ENCODE results near the gene RPP40. TPM values are rescaled to one million over a fixed set of nuclear protein-coding genes. Genes with fewer than 3 reads are reported as not detected.

The RPP40 gene
- total and polyA plus RNA-seq, 9 of the 15 experiments (the other 6 are each of a cell fraction or from before 2014, with no cell fraction given), result 22.6 to 114 (median 39.0) TPM

GRCh38 chr6:4958624-4959023 is 45.2 kb downstream of the RPP40 start:
- no peaks in the 10 kb centered on the region for H3K9me3 ChIP-seq (replicated peaks; ENCODE audit: control insufficient read depth, insufficient read depth, low read depth, low read length)
- H3K36me3 ChIP-seq (ENCODE audit: control insufficient read depth, insufficient read depth, low read length), result peaks cover 9% of the 10 kb centered on the region; the same call in 1 of the 3 replicates
- no peaks in the 10 kb centered on the region for H3K4me1 ChIP-seq (replicated peaks in 1 of 2; ENCODE audit: control insufficient read depth in 2 of 2, insufficient read depth in 2 of 2, low read length in 2 of 2)
- no peaks in the 10 kb centered on the region for H3K9me1 ChIP-seq (ENCODE audit: control insufficient read depth, insufficient read depth, low read length)
- no peak overlapping the region for H3K9ac ChIP-seq (ENCODE audit: insufficient read depth in 1 of 2, low read depth in 2 of 2, low read length in 2 of 2)
- H3K79me2 ChIP-seq (ENCODE audit: control insufficient read depth, insufficient read depth, low read length), result no peaks in the 10 kb centered on the region
- peaks cover 0 to 9% of the 10 kb centered on the region in 2 experiments; a peak in 1 of 5 replicates for H3K27me3 ChIP-seq (ENCODE audit: control insufficient read depth in 2 of 2, insufficient read depth in 2 of 2, low read length in 2 of 2)
- H3K27ac ChIP-seq (ENCODE audit: extremely low read depth, low read depth, low read length), result no peak overlapping the region
- no peak for ATAC-seq
- no TSS peak for BruUV-seq (replicated peaks)
- no peak for FAIRE-seq
- H2AFZ ChIP-seq (ENCODE audit: low read depth, low read length), result no peak overlapping the region
- TF ChIP-seq SNIP1 (IDR thresholded peaks at IDR 0.05; ENCODE audit: low read depth) (no peak), ZNF668 (CRISPR knock-in tag; IDR thresholded peaks at IDR 0.05) (no peak), ZKSCAN3 (CRISPR knock-in tag; IDR thresholded peaks at IDR 0.05) (no peak), ZNF76 (CRISPR knock-in tag; IDR thresholded peaks at IDR 0.05; ENCODE audit: borderline replicate concordance) (no peak), NFIC (IDR thresholded peaks at IDR 0.05) (no peak), TFE3 (CRISPR knock-in tag; IDR thresholded peaks at IDR 0.05) (no peak), PPARD (CRISPR knock-in tag; IDR thresholded peaks at IDR 0.05) (no peak), HNRNPL (IDR thresholded peaks at IDR 0.05; ENCODE audit: low read depth, low read length) (no peak), RUNX1 (IDR thresholded peaks at IDR 0.05; ENCODE audit: low read depth) (no peak), USF1 (CRISPR knock-in tag; IDR thresholded peaks at IDR 0.05) (no peak), ZNF143 (CRISPR knock-in tag; IDR thresholded peaks at IDR 0.05) (no peak), ELF2 (CRISPR knock-in tag; IDR thresholded peaks at IDR 0.05) (no peak), SIRT6 (IDR thresholded peaks at IDR 0.05; ENCODE audit: low read depth, low read length) (no peak), KDM4B (IDR thresholded peaks at IDR 0.05; ENCODE audit: borderline replicate concordance in 2 of 2, low read depth in 1 of 2) (no peak), GTF2E2 (tag; IDR thresholded peaks at IDR 0.05) (no peak)
- ChIA-PET POLR2A (no interaction called here), CTCF (ENCODE audit: low intra/inter-chr PET ratio) (no interaction called here)
- DNase-seq (ENCODE audit: extremely low read depth in 1 of 4, low spot score in 3 of 4), result no peak
- H4K20me1 ChIP-seq (replicated peaks; ENCODE audit: control insufficient read depth, insufficient read depth, low read length), result no peaks in the 10 kb centered on the region
- no peak overlapping the region for H3K4me3 ChIP-seq
- in situ Hi-C loops (cut with MboI) (no loop called here), intact Hi-C loops (cut with micrococcal nuclease) (loop anchor here (5.0 kb wide), 1 partner anchor 74 kb away; no protein-coding TSS in a partner anchor)
- H3K4me2 ChIP-seq (ENCODE audit: insufficient read depth, low read length), result no peak overlapping the region
- WGBS (ENCODE audit: insufficient coverage, low coverage, missing lambda C conversion rate), result 28% methylated on average over 3 of the region's 3 CpGs

All from K562 (cell line).